Suprapubic skin (tissue), 4 donors: Measurements from ENCODE around the gene PTBP1. TPM values are rescaled to one million over a fixed set of nuclear protein-coding genes. Genes with fewer than 3 reads are reported as not detected.

Source experiments
- DNase-seq, 2 donors: peaks; one replicate each; pipeline ENCODE4 v3.0.0-alpha.2; 2019; ENCODE audit warnings: low spot score in 2 of 2
- H3K27ac ChIP-seq: fragments of 200-600 bp; sonication (generic); one replicate; pipeline ENCODE4 v1.5.1; 2019
- H3K27me3 ChIP-seq: fragments of 200-600 bp; sonication (generic); one replicate; pipeline ENCODE4 v1.5.1; 2019
- H3K36me3 ChIP-seq: fragments of 200-600 bp; sonication (generic); one replicate; pipeline ENCODE4 v1.5.1; 2019
- H3K4me1 ChIP-seq: fragments of 200-600 bp; sonication (generic); one replicate; pipeline ENCODE4 v1.5.1; 2019
- H3K4me3 ChIP-seq: fragments of 200-600 bp; sonication (generic); one replicate; pipeline ENCODE4 v1.5.1; 2019; ENCODE audit warnings: mild to moderate bottlenecking
- H3K9me3 ChIP-seq: fragments of 200-600 bp; sonication (generic); one replicate; pipeline ENCODE4 v1.5.1; 2019
- CTCF ChIP-seq, 2 donors: fragments of 200-600 bp in 1 of 2; fragments of 450-650 bp in 1 of 2; sonication (generic) in 1 of 2; IDR thresholded peaks; one replicate each; pipeline ENCODE4 v1.5.1; 2016 to 2019; ENCODE audit warnings: antibody characterized with exemption in 2 of 2, mild to moderate bottlenecking in 1 of 2, moderate library complexity in 1 of 2
- EP300 ChIP-seq: sonication (generic); formaldehyde crosslinking; IDR thresholded peaks from one replicate; pipeline ENCODE4 v1.6.1; 2017; ENCODE audit warnings: antibody characterized with exemption
- POLR2A ChIP-seq, 2 donors: fragments of 450-650 bp; IDR thresholded peaks; one replicate each; pipeline ENCODE4 v1.6.1; 2017; ENCODE audit warnings: antibody characterized with exemption in 2 of 2, mild to moderate bottlenecking in 2 of 2, moderate library complexity in 2 of 2
- POLR2AphosphoS5 ChIP-seq, 3 donors: sonication (generic); formaldehyde crosslinking; IDR thresholded peaks; one replicate each; pipeline ENCODE4 v1.6.1; 2017; ENCODE audit warnings: antibody characterized with exemption in 3 of 3
- WGBS: methylation state at CpG from one replicate; pipeline ENCODE4 v1.1.5; 2018; 5-methylcytosine and 5-hydroxymethylcytosine counted together
- total RNA-seq, 4 donors: library from RNA; depleted of rRNA; stranded (reverse); fragments of >200 nt; gene quantifications; one replicate each; pipeline ENCODE4 v1.1.0, GENCODE V29; 2016

The PTBP1 gene
- total RNA-seq, 4 donors from 2014 or later = 152 to 227 (median 174) TPM

- DNase-seq = no peak
- WGBS = 90% methylated on average over 26 of the region's 26 CpGs
- Histone ChIP-seq H3K27me3 (no peaks in the 10 kb centered on the region), H3K9me3 (no peaks in the 10 kb centered on the region), H3K4me1 (peaks cover 45% of the 10 kb centered on the region), H3K27ac (peak overlapping the region; percentile 48), H3K4me3 (no peak overlapping the region), H3K36me3 (no peaks in the 10 kb centered on the region)
- TF ChIP-seq CTCF (IDR thresholded peaks at IDR 0.05) (no peak), EP300 (no peak), POLR2A (IDR thresholded peaks at IDR 0.05) (no peak), POLR2AphosphoS5 (IDR thresholded peaks at IDR 0.05) (no peak)
Measured at GRCh38 chr19:791007-791566, 6.2 kb upstream of the PTBP1 start.

- no peaks in the 10 kb centered on the region for H3K36me3 ChIP-seq
- WGBS = 55% methylated on average over 8 of the region's 8 CpGs
- peaks cover 50% of the 10 kb centered on the region for H3K4me1 ChIP-seq
- TF ChIP-seq EP300 = no peak
- TF ChIP-seq CTCF (IDR thresholded peaks at IDR 0.05) = no peak
- H3K27ac ChIP-seq = peak overlapping the region; percentile 48
- no peaks in the 10 kb centered on the region for H3K27me3 ChIP-seq
- H3K9me3 ChIP-seq = no peaks in the 10 kb centered on the region
- DNase-seq = no peak
- H3K4me3 ChIP-seq = no peak overlapping the region
Measured at GRCh38 chr19:791567-792305, 5.5 kb upstream of the PTBP1 start.

- H3K27ac ChIP-seq = no peak overlapping the region
- TF ChIP-seq EP300 (no peak), POLR2AphosphoS5 (IDR thresholded peaks at IDR 0.05) (no peak)
- peaks cover 50% of the 10 kb centered on the region for H3K4me1 ChIP-seq
- no peaks in the 10 kb centered on the region for H3K27me3 ChIP-seq
- no peak overlapping the region for H3K4me3 ChIP-seq
- 66% methylated on average over 13 of the region's 16 CpGs for WGBS
- DNase-seq = no peak
- no peaks in the 10 kb centered on the region for H3K9me3 ChIP-seq
- H3K36me3 ChIP-seq = no peaks in the 10 kb centered on the region
Measured at GRCh38 chr19:792306-792885, 4.9 kb upstream of the PTBP1 start.

- H3K27me3 ChIP-seq = no peaks in the 10 kb centered on the region
- H3K9me3 ChIP-seq = no peaks in the 10 kb centered on the region
- no peak for DNase-seq
- no peak overlapping the region for H3K27ac ChIP-seq
- H3K4me3 ChIP-seq = no peak overlapping the region
- TF ChIP-seq POLR2A (IDR thresholded peaks at IDR 0.05) (no peak), EP300 (no peak), POLR2AphosphoS5 (IDR thresholded peaks at IDR 0.05) (no peak), CTCF (IDR thresholded peaks at IDR 0.05) (no peak)
- H3K4me1 ChIP-seq = peaks cover 48% of the 10 kb centered on the region
- WGBS = 95% methylated on average over 12 of the region's 12 CpGs
- H3K36me3 ChIP-seq = no peaks in the 10 kb centered on the region
Measured at GRCh38 chr19:793806-794205, 3.4 kb upstream of the PTBP1 start.

- H3K27ac ChIP-seq = peak overlapping the region; percentile 20
- WGBS = 84% methylated on average over 22 of the region's 28 CpGs
- no peaks in the 10 kb centered on the region for H3K9me3 ChIP-seq
- no peak overlapping the region for H3K4me3 ChIP-seq
- H3K4me1 ChIP-seq = peaks cover 49% of the 10 kb centered on the region
- no peaks in the 10 kb centered on the region for H3K27me3 ChIP-seq
- no peak for DNase-seq
- TF ChIP-seq POLR2A (IDR thresholded peaks at IDR 0.05) = no peak
- TF ChIP-seq EP300 = no peak
- no peak for TF ChIP-seq CTCF (IDR thresholded peaks at IDR 0.05)
- H3K36me3 ChIP-seq = no peaks in the 10 kb centered on the region
Measured at GRCh38 chr19:795073-795611, 2.1 kb upstream of the PTBP1 start.
